Right lobe of liver (tissue), 4 donors: ENCODE results near the gene PLG.

Experiments
- POLR2A ChIP-seq: fragments of 450-650 bp; IDR thresholded peaks from one replicate; pipeline ENCODE4 v1.6.1; 2017; ENCODE audit warnings: antibody characterized with exemption, mild to moderate bottlenecking
- TF ChIP-seq, protein P1 (sequence below), 4 donors: fragments of 200-600 bp in 3 of 4; fragments of 450-650 bp in 1 of 4; IDR thresholded peaks; one replicate each; pipeline versions ENCODE4 v1.5.1 to v1.8.0; 2016 to 2022; ENCODE audit warnings: antibody characterized with exemption in 4 of 4, mild to moderate bottlenecking in 2 of 4
- donor health status: DM: no; HTN: no; CAD: no.
- donor health status: DM: no; HTN: no; CAD: no.
- donor health status: DM: no; HTN: yes; CAD: no.

GRCh38 chr6:160792708-160793107 lies 90.7 kb downstream of the PLG start:
- no peak for TF ChIP-seq POLR2A
- TF ChIP-seq, protein P1, sequence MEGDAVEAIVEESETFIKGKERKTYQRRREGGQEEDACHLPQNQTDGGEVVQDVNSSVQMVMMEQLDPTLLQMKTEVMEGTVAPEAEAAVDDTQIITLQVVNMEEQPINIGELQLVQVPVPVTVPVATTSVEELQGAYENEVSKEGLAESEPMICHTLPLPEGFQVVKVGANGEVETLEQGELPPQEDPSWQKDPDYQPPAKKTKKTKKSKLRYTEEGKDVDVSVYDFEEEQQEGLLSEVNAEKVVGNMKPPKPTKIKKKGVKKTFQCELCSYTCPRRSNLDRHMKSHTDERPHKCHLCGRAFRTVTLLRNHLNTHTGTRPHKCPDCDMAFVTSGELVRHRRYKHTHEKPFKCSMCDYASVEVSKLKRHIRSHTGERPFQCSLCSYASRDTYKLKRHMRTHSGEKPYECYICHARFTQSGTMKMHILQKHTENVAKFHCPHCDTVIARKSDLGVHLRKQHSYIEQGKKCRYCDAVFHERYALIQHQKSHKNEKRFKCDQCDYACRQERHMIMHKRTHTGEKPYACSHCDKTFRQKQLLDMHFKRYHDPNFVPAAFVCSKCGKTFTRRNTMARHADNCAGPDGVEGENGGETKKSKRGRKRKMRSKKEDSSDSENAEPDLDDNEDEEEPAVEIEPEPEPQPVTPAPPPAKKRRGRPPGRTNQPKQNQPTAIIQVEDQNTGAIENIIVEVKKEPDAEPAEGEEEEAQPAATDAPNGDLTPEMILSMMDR (IDR thresholded peaks at IDR 0.05) = no peak
